ENCODE measurements around the gene PRRG1.

Gene PRRG1

GRCh38 chrX:37348231-37348970 lies 763 bp upstream of the PRRG1 start:
- no peaks in the 10 kb centered on the region for H3K9me3 ChIP-seq (ENCODE audit: control insufficient read depth, low read depth, low read length)
- peak overlapping the region; percentile 69 for H3K4me3 ChIP-seq (ENCODE audit: low read length)
- no peaks in the 10 kb centered on the region for H3K4me1 ChIP-seq (ENCODE audit: control insufficient read depth, low read depth, low read length)
- no peaks in the 10 kb centered on the region for H3K27me3 ChIP-seq (ENCODE audit: control insufficient read depth, insufficient read depth, low read length)
- no peaks in the 10 kb centered on the region for H3K36me3 ChIP-seq (ENCODE audit: control insufficient read depth, low read depth, low read length)
- no peak overlapping the region for H3K9ac ChIP-seq (ENCODE audit: low read length)
- no peak overlapping the region for H3K27ac ChIP-seq (ENCODE audit: low read length)

GRCh38 chrX:37348971-37349220 lies 268 bp upstream of the PRRG1 start:
- H3K27ac ChIP-seq (ENCODE audit: low read length) = no peak overlapping the region
- no peaks in the 10 kb centered on the region for H3K36me3 ChIP-seq (ENCODE audit: control insufficient read depth, low read depth, low read length)

GRCh38 chrX:37350034-37350365 lies 836 bp downstream of the PRRG1 start:
- Histone ChIP-seq H3K9me3 (ENCODE audit: control insufficient read depth, low read depth, low read length) (no peaks in the 10 kb centered on the region), H3K4me1 (ENCODE audit: control insufficient read depth, low read depth, low read length) (no peaks in the 10 kb centered on the region), H3K27ac (ENCODE audit: low read length) (no peak overlapping the region), H3K9ac (ENCODE audit: low read length) (peak overlapping the region; percentile 68), H3K36me3 (ENCODE audit: control insufficient read depth, low read depth, low read length) (no peaks in the 10 kb centered on the region), H3K4me3 (ENCODE audit: low read length) (peak overlapping the region; percentile 88), H3K27me3 (ENCODE audit: control insufficient read depth, insufficient read depth, low read length) (no peaks in the 10 kb centered on the region)

More at GRCh38 chrX:37348971-37349220, 268 bp upstream of the PRRG1 start:
- no peak overlapping the region for H3K9ac ChIP-seq (ENCODE audit: low read length)
- peak overlapping the region; percentile 69 for H3K4me3 ChIP-seq (ENCODE audit: low read length)
- no peaks in the 10 kb centered on the region for H3K27me3 ChIP-seq (ENCODE audit: control insufficient read depth, insufficient read depth, low read length)
- no peaks in the 10 kb centered on the region for H3K4me1 ChIP-seq (ENCODE audit: control insufficient read depth, low read depth, low read length)
- H3K9me3 ChIP-seq (ENCODE audit: control insufficient read depth, low read depth, low read length) = no peaks in the 10 kb centered on the region

GRCh38 chrX:37353646-37354045 lies 4.5 kb downstream of the PRRG1 start:
- Histone ChIP-seq H3K9ac (ENCODE audit: low read length) (no peak overlapping the region), H3K4me1 (ENCODE audit: control insufficient read depth, low read depth, low read length) (no peaks in the 10 kb centered on the region), H3K36me3 (ENCODE audit: control insufficient read depth, low read depth, low read length) (no peaks in the 10 kb centered on the region), H3K4me3 (ENCODE audit: low read length) (no peak overlapping the region), H3K27ac (ENCODE audit: low read length) (no peak overlapping the region), H3K9me3 (ENCODE audit: control insufficient read depth, low read depth, low read length) (peaks cover 7% of the 10 kb centered on the region), H3K27me3 (ENCODE audit: control insufficient read depth, insufficient read depth, low read length) (no peaks in the 10 kb centered on the region)

GRCh38 chrX:37357436-37357835 lies 8.3 kb downstream of the PRRG1 start:
- no peak overlapping the region for H3K9ac ChIP-seq (ENCODE audit: low read length)
- no peaks in the 10 kb centered on the region for H3K36me3 ChIP-seq (ENCODE audit: control insufficient read depth, low read depth, low read length)
- no peak overlapping the region for H3K27ac ChIP-seq (ENCODE audit: low read length)
- no peaks in the 10 kb centered on the region for H3K27me3 ChIP-seq (ENCODE audit: control insufficient read depth, insufficient read depth, low read length)
- H3K9me3 ChIP-seq (ENCODE audit: control insufficient read depth, low read depth, low read length) = peaks cover 16% of the 10 kb centered on the region
- no peak overlapping the region for H3K4me3 ChIP-seq (ENCODE audit: low read length)
- peaks cover 3% of the 10 kb centered on the region for H3K4me1 ChIP-seq (ENCODE audit: control insufficient read depth, low read depth, low read length)

- Histone ChIP-seq H3K27me3 (ENCODE audit: control insufficient read depth, insufficient read depth, low read length) (no peaks in the 10 kb centered on the region), H3K4me1 (ENCODE audit: control insufficient read depth, low read depth, low read length) (peaks cover 4% of the 10 kb centered on the region), H3K9me3 (ENCODE audit: control insufficient read depth, low read depth, low read length) (peaks cover 16% of the 10 kb centered on the region), H3K27ac (ENCODE audit: low read length) (no peak overlapping the region), H3K36me3 (ENCODE audit: control insufficient read depth, low read depth, low read length) (no peaks in the 10 kb centered on the region), H3K4me3 (ENCODE audit: low read length) (no peak overlapping the region), H3K9ac (ENCODE audit: low read length) (no peak overlapping the region)
These were observed 12.4 kb downstream of the PRRG1 start for GRCh38 chrX:37361596-37361995.

GRCh38 chrX:37364666-37365065 lies 15.5 kb downstream of the PRRG1 start:
- no peaks in the 10 kb centered on the region for H3K27me3 ChIP-seq (ENCODE audit: control insufficient read depth, insufficient read depth, low read length)
- no peak overlapping the region for H3K4me3 ChIP-seq (ENCODE audit: low read length)
- H3K4me1 ChIP-seq (ENCODE audit: control insufficient read depth, low read depth, low read length) = peaks cover 4% of the 10 kb centered on the region
- no peak overlapping the region for H3K9ac ChIP-seq (ENCODE audit: low read length)
- no peaks in the 10 kb centered on the region for H3K36me3 ChIP-seq (ENCODE audit: control insufficient read depth, low read depth, low read length)
- no peak overlapping the region for H3K27ac ChIP-seq (ENCODE audit: low read length)
- peaks cover 2% of the 10 kb centered on the region for H3K9me3 ChIP-seq (ENCODE audit: control insufficient read depth, low read depth, low read length)

- Histone ChIP-seq H3K27me3 (ENCODE audit: control insufficient read depth, insufficient read depth, low read length) (no peaks in the 10 kb centered on the region), H3K4me1 (ENCODE audit: control insufficient read depth, low read depth, low read length) (no peaks in the 10 kb centered on the region), H3K9me3 (ENCODE audit: control insufficient read depth, low read depth, low read length) (peaks cover 5% of the 10 kb centered on the region), H3K36me3 (ENCODE audit: control insufficient read depth, low read depth, low read length) (no peaks in the 10 kb centered on the region), H3K4me3 (ENCODE audit: low read length) (no peak overlapping the region), H3K9ac (ENCODE audit: low read length) (no peak overlapping the region), H3K27ac (ENCODE audit: low read length) (no peak overlapping the region)
These were observed 18.8 kb downstream of the PRRG1 start for GRCh38 chrX:37367946-37368345.

GRCh38 chrX:37370499-37371141 lies 21.5 kb downstream of the PRRG1 start:
- Histone ChIP-seq H3K27me3 (ENCODE audit: control insufficient read depth, insufficient read depth, low read length) (no peaks in the 10 kb centered on the region), H3K4me3 (ENCODE audit: low read length) (no peak overlapping the region), H3K36me3 (ENCODE audit: control insufficient read depth, low read depth, low read length) (no peaks in the 10 kb centered on the region), H3K9me3 (ENCODE audit: control insufficient read depth, low read depth, low read length) (peaks cover 11% of the 10 kb centered on the region), H3K4me1 (ENCODE audit: control insufficient read depth, low read depth, low read length) (no peaks in the 10 kb centered on the region), H3K9ac (ENCODE audit: low read length) (no peak overlapping the region), H3K27ac (ENCODE audit: low read length) (no peak overlapping the region)

GRCh38 chrX:37371578-37371991 lies 22.4 kb downstream of the PRRG1 start:
- Histone ChIP-seq H3K27me3 (ENCODE audit: control insufficient read depth, insufficient read depth, low read length) (no peaks in the 10 kb centered on the region), H3K27ac (ENCODE audit: low read length) (no peak overlapping the region), H3K4me1 (ENCODE audit: control insufficient read depth, low read depth, low read length) (no peaks in the 10 kb centered on the region)

GRCh38 chrX:37378404-37378803 lies 29.2 kb downstream of the PRRG1 start:
- H3K36me3 ChIP-seq (ENCODE audit: control insufficient read depth, low read depth, low read length) = no peaks in the 10 kb centered on the region
- H3K27ac ChIP-seq (ENCODE audit: low read length) = no peak overlapping the region
- no peak overlapping the region for H3K4me3 ChIP-seq (ENCODE audit: low read length)
- H3K4me1 ChIP-seq (ENCODE audit: control insufficient read depth, low read depth, low read length) = no peaks in the 10 kb centered on the region
- peaks cover 15% of the 10 kb centered on the region for H3K9me3 ChIP-seq (ENCODE audit: control insufficient read depth, low read depth, low read length)
- H3K9ac ChIP-seq (ENCODE audit: low read length) = no peak overlapping the region
- H3K27me3 ChIP-seq (ENCODE audit: control insufficient read depth, insufficient read depth, low read length) = no peaks in the 10 kb centered on the region

More at GRCh38 chrX:37371578-37371991, 22.4 kb downstream of the PRRG1 start:
- H3K9ac ChIP-seq (ENCODE audit: low read length) = no peak overlapping the region
- no peak overlapping the region for H3K4me3 ChIP-seq (ENCODE audit: low read length)
- no peaks in the 10 kb centered on the region for H3K36me3 ChIP-seq (ENCODE audit: control insufficient read depth, low read depth, low read length)
- peaks cover 11% of the 10 kb centered on the region for H3K9me3 ChIP-seq (ENCODE audit: control insufficient read depth, low read depth, low read length)

GRCh38 chrX:37378830-37379229 lies 29.7 kb downstream of the PRRG1 start:
- no peaks in the 10 kb centered on the region for H3K27me3 ChIP-seq (ENCODE audit: control insufficient read depth, insufficient read depth, low read length)
- no peak overlapping the region for H3K9ac ChIP-seq (ENCODE audit: low read length)
- H3K4me1 ChIP-seq (ENCODE audit: control insufficient read depth, low read depth, low read length) = no peaks in the 10 kb centered on the region
- peaks cover 15% of the 10 kb centered on the region for H3K9me3 ChIP-seq (ENCODE audit: control insufficient read depth, low read depth, low read length)
- no peak overlapping the region for H3K27ac ChIP-seq (ENCODE audit: low read length)
- H3K4me3 ChIP-seq (ENCODE audit: low read length) = no peak overlapping the region
- H3K36me3 ChIP-seq (ENCODE audit: control insufficient read depth, low read depth, low read length) = no peaks in the 10 kb centered on the region

Measured in iPS-18a (cell line).